ENCODE measurements around the gene SCAMP4. TPM values are rescaled to one million over a fixed set of nuclear protein-coding genes. Genes with fewer than 3 reads are reported as not detected.

Gene SCAMP4
- total RNA-seq, 1 donor from 2014 or later = 51.6 TPM

DNA sequence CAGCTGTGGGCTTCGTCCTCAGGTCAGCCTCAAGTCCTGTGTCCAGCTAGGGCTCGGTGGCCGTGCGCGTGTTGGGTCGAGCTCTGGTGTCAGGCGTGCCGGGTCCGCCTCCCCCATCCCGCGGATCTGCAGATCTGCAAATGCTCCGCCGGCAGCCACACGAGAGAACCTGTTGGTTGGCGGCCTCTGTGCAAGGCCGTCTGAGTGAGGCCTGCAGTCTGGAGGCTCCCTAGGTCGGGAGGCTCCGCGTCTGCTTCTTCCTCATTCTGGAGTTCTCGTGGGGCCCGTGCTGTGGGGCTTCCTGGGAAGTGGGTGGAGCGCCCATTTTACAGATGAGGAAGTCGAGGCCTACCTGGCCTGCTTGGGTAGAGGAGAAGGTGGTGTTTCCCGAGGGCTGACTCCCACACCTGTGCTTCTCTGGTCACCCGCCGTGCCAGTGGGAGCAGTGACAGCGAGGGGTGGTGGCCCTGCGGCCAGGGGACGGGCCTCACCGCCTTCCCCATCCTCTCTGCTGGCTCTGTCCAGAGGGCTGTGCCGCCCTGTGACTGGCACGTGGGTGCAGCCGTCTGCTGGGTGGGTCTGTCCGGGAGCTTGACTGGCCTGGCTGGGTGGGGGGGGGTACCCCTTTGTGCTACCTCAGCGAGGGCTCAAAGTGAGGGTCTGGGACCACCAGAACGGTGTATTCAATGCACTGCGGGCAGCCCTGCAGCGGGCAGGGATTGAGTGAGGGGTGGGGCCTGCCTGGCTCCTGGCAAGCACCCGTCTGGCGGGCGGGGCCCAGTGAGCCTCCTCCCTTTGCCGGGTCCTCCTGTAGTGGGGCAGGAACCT is 39.1 kb downstream of the SCAMP4 start:
- Mint-ChIP-seq H3K27me3 (ENCODE audit: low read depth) (no peaks in the 10 kb centered on the region), H3K9me3 (ENCODE audit: low read depth) (no peaks in the 10 kb centered on the region), H3K4me3 (ENCODE audit: unreplicated experiment) (no peak overlapping the region), H3K36me3 (ENCODE audit: low read depth) (no peaks in the 10 kb centered on the region), H3K4me1 (ENCODE audit: low read depth) (peaks cover 35% of the 10 kb centered on the region), H3K27ac (ENCODE audit: unreplicated experiment) (peak overlapping the region; percentile 12)
- peak; percentile 94 for DNase-seq (ENCODE audit: low spot score)
- TF ChIP-seq, protein P1, sequence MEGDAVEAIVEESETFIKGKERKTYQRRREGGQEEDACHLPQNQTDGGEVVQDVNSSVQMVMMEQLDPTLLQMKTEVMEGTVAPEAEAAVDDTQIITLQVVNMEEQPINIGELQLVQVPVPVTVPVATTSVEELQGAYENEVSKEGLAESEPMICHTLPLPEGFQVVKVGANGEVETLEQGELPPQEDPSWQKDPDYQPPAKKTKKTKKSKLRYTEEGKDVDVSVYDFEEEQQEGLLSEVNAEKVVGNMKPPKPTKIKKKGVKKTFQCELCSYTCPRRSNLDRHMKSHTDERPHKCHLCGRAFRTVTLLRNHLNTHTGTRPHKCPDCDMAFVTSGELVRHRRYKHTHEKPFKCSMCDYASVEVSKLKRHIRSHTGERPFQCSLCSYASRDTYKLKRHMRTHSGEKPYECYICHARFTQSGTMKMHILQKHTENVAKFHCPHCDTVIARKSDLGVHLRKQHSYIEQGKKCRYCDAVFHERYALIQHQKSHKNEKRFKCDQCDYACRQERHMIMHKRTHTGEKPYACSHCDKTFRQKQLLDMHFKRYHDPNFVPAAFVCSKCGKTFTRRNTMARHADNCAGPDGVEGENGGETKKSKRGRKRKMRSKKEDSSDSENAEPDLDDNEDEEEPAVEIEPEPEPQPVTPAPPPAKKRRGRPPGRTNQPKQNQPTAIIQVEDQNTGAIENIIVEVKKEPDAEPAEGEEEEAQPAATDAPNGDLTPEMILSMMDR (IDR thresholded peaks at IDR 0.05) = no peak

DNA sequence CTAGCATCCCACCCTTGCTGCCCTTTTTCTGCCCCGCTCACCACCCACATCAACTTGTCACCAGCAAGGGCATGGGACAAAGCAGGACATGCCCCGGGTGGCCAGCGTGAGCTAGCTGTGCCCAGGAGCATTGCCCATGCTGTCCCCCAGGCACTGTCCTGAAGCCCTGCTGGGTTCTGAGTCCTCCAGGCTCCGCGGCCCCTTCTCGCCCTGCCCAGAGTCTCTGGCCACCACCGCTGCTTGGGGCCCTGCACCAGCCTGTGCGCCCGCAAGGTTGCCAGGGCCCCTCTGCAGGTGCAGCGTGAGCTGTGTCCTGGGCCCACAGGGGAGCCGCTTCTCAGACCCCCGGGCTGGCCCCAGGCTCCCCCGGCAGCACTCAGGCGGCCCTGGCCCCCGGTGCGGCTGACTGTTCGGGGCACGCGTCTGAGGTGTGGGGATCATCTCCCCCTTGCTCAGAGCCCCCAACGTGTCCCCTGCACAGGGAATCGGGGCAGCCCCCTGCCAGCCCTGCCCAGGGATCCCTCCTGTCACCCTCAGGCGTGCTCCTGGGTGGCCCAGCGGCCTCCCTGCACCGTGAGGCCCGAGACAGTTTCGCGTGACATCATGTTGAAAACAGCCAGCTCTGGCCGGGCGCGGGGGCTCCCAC is 39.8 kb downstream of the SCAMP4 start:
- Mint-ChIP-seq H3K4me1 (ENCODE audit: low read depth) (peaks cover 29% of the 10 kb centered on the region), H3K27ac (ENCODE audit: unreplicated experiment) (no peak overlapping the region), H3K4me3 (ENCODE audit: unreplicated experiment) (no peak overlapping the region), H3K9me3 (ENCODE audit: low read depth) (no peaks in the 10 kb centered on the region), H3K27me3 (ENCODE audit: low read depth) (no peaks in the 10 kb centered on the region), H3K36me3 (ENCODE audit: low read depth) (no peaks in the 10 kb centered on the region)
- DNase-seq (ENCODE audit: low spot score) = no peak
- TF ChIP-seq, protein P1 (IDR thresholded peaks at IDR 0.05) = no peak

DNA sequence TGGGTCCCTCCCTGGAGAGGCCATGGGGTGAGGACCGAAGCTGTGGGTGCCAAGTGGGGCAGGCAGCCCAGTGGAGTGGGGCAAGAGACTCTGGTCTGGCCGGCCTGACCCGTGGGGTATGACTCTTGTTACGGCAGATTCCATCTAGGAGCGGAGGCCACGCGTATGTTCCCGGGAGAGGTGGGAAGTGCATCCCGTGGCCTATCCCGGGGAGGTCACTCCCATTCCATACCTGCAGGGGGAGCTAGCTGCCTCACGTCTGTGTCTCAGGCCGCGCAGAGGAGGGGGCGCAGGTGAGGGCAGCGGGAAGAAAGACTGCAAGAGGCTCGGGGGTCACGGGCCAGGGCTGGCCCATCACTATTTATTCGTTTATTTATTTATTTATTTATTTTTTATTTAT is 40.7 kb downstream of the SCAMP4 start:
- peaks cover 26% of the 10 kb centered on the region for H3K4me1 Mint-ChIP-seq (ENCODE audit: low read depth)
- DNase-seq (ENCODE audit: low spot score) = no peak
- H3K27me3 Mint-ChIP-seq (ENCODE audit: low read depth) = no peaks in the 10 kb centered on the region
- no peak overlapping the region for H3K27ac Mint-ChIP-seq (ENCODE audit: unreplicated experiment)
- no peak overlapping the region for H3K4me3 Mint-ChIP-seq (ENCODE audit: unreplicated experiment)
- H3K36me3 Mint-ChIP-seq (ENCODE audit: low read depth) = no peaks in the 10 kb centered on the region
- TF ChIP-seq, protein P1 (IDR thresholded peaks at IDR 0.05) = peak; percentile 78
- no peaks in the 10 kb centered on the region for H3K9me3 Mint-ChIP-seq (ENCODE audit: low read depth)

DNA sequence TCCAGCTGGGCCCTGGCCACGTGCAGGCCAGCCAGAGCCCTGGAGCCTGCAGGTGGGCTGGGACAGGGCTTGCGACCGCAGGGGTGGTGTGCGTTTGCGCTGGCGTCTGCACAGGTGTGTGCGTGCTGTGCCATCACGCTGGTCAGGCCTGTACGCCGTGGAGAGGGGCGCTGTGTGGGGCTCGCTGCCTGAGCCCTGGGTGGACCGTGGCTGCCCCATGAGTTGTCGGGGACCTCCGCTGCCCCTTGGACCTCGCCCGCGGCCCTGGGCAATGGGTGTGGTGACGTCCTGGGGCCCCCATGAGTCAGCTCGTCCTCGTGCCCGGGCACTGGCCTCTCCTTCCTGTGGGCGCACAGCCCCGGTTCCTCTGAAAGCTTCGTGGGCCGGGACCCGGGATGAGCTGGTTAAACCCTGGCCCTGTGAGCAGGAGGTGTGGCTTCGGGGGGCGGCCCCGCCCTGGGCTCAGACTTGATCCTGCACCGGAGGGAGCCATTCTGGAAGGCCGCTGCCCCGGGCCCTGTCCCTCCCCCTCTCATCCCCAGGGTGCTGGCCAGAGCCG is 42.5 kb downstream of the SCAMP4 start:
- Mint-ChIP-seq H3K27me3 (ENCODE audit: low read depth) (no peaks in the 10 kb centered on the region), H3K9me3 (ENCODE audit: low read depth) (no peaks in the 10 kb centered on the region), H3K4me1 (ENCODE audit: low read depth) (peaks cover 25% of the 10 kb centered on the region), H3K36me3 (ENCODE audit: low read depth) (peaks cover 2% of the 10 kb centered on the region), H3K27ac (ENCODE audit: unreplicated experiment) (no peak overlapping the region), H3K4me3 (ENCODE audit: unreplicated experiment) (no peak overlapping the region)
- no peak for DNase-seq (ENCODE audit: low spot score)
- TF ChIP-seq, protein P1 (IDR thresholded peaks at IDR 0.05) = no peak

DNA sequence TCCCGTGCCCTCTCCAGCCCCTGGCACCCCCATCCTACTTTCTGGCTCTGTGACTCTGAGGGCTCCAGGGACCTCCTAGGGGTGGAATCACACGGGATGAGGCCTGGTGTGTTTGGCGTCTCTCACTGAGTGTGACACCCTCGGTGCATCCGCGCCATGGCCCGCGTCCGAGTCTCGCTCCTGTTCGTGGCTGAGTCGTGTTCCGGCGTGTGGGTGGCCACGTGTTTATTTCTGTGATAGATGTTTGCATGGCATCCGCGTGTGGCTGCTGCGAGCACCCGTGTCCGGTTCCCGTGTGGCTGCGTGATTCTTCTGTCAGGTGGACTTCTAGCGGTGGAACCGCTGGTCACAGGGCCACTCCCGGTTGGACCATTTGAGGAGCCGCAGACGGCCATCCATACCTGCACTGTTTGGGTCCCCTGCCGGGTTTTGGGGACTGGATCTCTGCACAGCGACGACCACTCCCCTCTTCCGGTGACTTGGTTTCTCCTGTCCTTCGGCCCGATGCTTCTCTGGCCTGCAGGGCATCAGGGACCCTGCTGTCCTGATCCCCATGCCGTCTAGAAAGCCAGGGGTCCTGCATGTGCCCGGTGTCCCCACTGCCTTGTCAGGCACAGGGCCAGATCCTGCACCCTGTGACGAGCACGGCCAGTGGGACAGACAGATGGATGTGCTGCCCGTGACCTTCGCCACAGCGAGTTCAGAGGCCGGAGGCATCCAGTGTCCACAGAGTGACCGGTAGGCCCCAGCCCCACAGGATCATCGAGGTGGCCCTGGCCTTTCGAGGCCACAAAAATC is 44.3 kb downstream of the SCAMP4 start:
- Mint-ChIP-seq H3K36me3 (ENCODE audit: low read depth) (peaks cover 2% of the 10 kb centered on the region), H3K27me3 (ENCODE audit: low read depth) (no peaks in the 10 kb centered on the region), H3K27ac (ENCODE audit: unreplicated experiment) (no peak overlapping the region), H3K4me1 (ENCODE audit: low read depth) (peaks cover 11% of the 10 kb centered on the region), H3K4me3 (ENCODE audit: unreplicated experiment) (no peak overlapping the region), H3K9me3 (ENCODE audit: low read depth) (no peaks in the 10 kb centered on the region)
- DNase-seq (ENCODE audit: low spot score) = no peak
- TF ChIP-seq, protein P1 (IDR thresholded peaks at IDR 0.05) = no peak
